Activated CD4-positive, CD25-positive, alpha-beta regulatory T cell treated with anti-CD3 and anti-CD28 coated beads, Interleukin-2, amount 50 U/mL, for 24 hours (primary cell): ENCODE measurements around the gene ARHGAP1.
"Not testable (repeated sequence)": the region's sequence is repeated elsewhere in the genome, so short reads cannot be mapped to it uniquely, and the experiment has no call there.

Source experiments
- ATAC-seq, 2 donors: fragments of 150-1000 bp; cut with Tn5 transposase; one replicate each; pipeline ENCODE4 v1.10.0; 2021; ENCODE audit warnings: mild to moderate bottlenecking in 1 of 2, moderate library complexity in 1 of 2

Gene ARHGAP1

DNA sequence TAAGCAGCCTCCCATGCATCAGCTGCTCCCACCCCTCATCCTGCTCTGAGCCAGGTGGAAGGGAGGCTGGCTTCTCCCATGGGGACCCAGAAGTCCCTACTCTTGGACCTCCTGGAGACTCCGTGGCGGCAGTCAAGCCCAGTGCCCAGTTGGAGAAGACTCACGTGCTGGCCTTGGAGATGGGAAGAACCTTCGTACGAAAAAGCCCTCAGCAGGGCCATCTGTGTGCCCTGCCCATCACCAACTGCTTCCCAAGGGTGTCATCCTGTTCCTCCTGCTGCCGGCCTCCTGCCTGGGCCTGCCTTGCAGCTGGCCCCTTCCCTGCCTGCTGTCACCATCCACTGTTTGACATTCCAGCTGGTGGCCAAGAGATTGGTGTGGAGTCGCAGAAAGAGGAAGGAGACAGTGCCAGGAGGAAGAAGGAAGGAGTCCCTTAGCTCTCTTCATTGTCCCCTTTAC lies 28.0 kb downstream of the ARHGAP1 start:
- no peak for ATAC-seq

DNA sequence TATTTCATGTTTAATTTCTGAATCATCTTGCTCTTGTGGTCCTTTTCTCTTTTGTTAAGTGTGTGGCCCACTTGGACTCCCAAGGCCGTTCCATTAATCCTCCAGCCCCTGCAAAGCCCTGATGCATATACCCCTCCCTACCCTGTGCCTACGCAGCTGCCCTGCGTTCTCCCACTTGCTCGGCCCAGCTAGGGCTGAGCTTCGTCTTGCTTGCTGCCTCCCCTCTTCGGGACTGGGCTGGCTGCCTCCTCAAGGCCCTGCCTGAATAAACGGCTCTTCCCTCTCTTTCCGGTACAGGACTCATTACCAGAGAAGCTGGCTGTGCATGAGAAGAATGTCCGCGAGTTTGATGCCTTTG lies 28.5 kb downstream of the ARHGAP1 start:
- ATAC-seq, result no peak

DNA sequence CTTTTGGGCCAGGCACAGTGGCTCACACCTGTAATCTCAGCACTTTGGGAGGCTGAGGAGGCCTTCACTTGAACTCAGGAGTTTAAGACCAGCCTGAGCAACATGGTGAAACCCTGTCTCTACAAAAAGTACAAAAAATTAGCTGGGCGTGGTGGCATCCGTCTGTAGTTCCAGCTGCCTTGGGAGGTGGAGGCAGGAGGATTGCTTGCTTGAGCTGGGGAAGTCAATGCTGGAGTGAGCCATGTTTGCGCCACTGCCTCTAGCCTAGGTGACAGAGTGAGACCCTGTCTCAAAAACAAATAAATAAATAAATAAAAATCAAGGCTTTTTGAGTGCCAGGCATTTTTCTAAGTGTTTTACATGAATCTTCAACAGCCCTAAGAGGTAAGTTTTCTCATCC lies 29.9 kb downstream of the ARHGAP1 start:
- not testable (repeated sequence) for ATAC-seq

- ATAC-seq, result no peak
These were observed 30.7 kb downstream of the ARHGAP1 start for GRCh38 chr11:46669711-46670139.

- ATAC-seq, result no peak
These were observed 31.8 kb downstream of the ARHGAP1 start for GRCh38 chr11:46668480-46669085.

- ATAC-seq, result no peak
These were observed 33.4 kb downstream of the ARHGAP1 start for GRCh38 chr11:46667043-46667481.

GRCh38 chr11:46666516-46666915 lies 33.9 kb downstream of the ARHGAP1 start:
- ATAC-seq, result no peak

- no peak for ATAC-seq
These were observed 35.1 kb downstream of the ARHGAP1 start for GRCh38 chr11:46665356-46665755.

GRCh38 chr11:46664612-46665011 lies 35.8 kb downstream of the ARHGAP1 start:
- ATAC-seq, result no peak

DNA sequence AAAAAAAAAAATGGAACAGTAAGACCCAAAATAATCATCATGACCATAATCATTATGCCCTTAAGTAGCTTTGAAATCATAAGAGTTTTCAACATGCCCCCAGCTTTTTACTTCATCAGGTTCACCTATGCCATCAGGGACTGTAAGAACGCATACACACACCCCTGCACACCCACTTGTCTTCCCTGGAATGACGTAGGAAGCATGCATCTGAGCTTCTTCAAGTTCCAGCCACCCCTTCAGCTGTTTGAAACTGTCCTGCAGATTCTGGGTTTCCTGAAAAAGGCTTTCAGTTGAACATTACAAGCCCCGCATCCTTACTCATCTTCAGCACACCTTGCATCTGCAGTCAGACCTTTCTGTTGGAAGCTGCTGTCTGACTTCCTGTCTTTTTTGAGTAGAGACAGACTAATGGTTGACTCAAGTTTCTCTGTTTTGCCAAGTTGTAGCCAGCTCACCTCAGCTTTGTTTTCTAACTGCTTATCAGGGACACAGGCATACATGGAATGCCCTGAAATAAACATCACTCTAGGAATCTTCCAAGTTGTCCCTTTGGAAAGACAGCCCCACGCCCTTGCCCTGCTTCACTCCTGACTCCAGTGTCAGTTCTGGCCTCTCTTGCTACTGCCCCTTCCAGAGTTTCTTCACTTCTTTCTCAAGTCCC lies 37.0 kb downstream of the ARHGAP1 start:
- no peak for ATAC-seq

GRCh38 chr11:46662366-46662765 lies 38.1 kb downstream of the ARHGAP1 start:
- no peak for ATAC-seq

DNA sequence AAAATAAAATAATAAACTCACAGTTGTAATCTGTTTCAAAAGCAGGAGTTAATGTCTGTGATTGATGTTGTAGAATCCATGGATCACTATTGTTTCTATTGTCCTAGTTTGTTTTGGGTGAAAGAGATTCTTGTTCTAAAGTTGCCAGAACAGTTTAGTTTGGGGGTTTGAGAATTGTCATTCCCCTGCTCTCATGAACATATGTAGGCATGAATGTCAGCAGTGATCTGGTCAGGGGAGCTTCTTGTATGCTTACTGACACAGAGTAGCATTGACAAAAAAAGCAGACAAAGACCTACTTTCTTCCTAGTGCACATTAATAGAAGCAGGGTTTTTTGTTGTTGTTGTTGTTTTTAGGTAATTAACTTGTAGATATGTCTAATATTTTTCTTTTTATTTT lies 38.6 kb downstream of the ARHGAP1 start:
- no peak for ATAC-seq

DNA sequence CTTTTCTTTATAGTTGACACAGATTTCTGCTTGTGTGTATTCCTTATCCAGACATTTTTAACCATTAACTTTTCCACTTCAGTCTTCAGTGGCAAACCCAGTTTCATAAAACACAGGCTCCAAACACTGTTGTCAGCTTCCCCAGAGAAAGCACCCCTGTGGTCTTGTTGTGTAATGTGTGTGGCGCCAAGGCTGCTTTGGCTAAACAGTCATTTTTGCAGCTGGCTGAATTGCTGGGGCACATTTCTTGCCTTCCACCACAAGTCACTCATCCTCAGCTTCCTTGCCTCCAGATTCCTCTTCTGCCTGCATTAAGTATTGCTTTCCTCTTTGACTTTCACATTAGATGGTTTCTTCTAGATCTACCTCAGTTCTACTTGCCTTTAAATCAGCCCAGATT lies 40.5 kb downstream of the ARHGAP1 start:
- ATAC-seq, result no peak

GRCh38 chr11:46658259-46658658 lies 42.2 kb downstream of the ARHGAP1 start:
- no peak for ATAC-seq

GRCh38 chr11:46657186-46657585 lies 43.2 kb downstream of the ARHGAP1 start:
- ATAC-seq, result no peak

DNA sequence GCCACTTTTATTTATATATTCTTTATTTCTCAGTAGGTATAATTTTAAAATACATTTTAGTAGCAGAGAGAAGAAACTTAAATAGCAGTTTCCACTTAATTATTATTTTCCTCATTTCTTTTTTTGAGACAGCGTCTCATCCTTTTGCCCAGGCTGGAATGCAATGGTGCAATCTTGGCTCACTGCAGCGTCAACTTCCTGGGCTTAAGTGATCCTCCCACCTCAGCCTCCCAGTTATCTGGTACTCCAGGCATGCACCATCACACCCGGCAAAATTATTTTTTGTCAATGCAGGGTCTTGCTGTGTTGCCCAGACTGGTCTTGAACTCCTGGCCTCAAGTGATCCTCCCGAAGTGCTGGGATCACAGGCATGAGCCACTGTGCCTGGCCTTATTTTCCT lies 44.8 kb downstream of the ARHGAP1 start:
- ATAC-seq, result no peak

DNA sequence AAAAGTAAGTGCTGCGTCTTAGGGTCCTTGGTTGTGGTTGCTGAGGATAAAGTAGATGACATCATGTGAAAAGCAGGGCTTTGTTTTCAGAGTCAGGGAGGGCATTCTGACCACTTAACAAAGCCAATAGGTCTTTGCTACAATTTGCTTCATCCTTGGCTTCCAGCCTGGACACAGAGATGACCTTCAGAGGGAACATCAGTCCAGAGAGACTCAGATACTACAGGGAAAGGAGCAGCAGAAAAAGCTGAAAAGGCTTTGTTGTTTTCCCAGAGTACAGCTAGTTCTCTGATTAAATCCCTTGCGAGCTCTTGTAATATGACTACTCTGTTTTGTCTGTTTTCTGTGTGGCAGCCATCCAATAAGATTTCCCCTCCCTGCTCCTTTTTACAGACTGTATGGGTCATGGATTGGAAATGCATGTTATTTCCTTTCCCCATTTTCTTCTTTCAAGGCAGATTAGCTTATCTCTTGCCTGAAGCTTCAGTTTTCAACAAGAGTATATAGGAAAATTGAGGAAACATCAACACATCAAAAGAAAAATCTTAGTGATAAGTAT lies 51.2 kb downstream of the ARHGAP1 start:
- no peak for ATAC-seq

DNA sequence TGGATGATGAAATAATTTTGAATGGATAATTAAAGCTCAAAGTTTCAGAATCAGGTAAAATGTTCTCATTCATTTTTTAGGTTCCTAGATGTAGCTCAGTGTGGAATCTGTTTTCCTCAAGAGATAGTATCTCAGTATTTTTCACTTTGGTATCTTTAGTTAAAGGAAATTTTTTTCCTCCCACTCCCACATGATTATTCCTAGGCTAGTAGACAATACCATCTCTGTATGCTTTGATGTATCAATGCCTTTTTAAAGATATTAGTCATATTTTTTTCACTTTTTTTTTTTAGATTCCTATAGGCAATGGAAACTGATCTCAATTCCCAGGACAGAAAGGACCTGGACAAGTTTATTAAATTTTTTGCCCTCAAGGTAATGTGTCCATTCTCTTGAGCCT lies 56.4 kb downstream of the ARHGAP1 start:
- ATAC-seq, result no peak

- no peak for ATAC-seq
These were observed 56.9 kb downstream of the ARHGAP1 start for GRCh38 chr11:46643531-46643930.

GRCh38 chr11:46642627-46643335 lies 57.6 kb downstream of the ARHGAP1 start:
- no peak for ATAC-seq

- no peak for ATAC-seq
These were observed 58.8 kb downstream of the ARHGAP1 start for GRCh38 chr11:46641639-46642038.

- ATAC-seq, result no peak
These were observed 60.2 kb downstream of the ARHGAP1 start for GRCh38 chr11:46640036-46640788.
